Activated CD8-positive, alpha-beta memory T cell treated with anti-CD3 and anti-CD28 coated beads, Interleukin-2, amount 10 ng/mL, durations not matched to agents 7 days and 5 days (primary cell): ENCODE measurements around the gene CSKMT. TPM values are rescaled to one million over a fixed set of nuclear protein-coding genes. Genes with fewer than 3 reads are reported as not detected.

Experiments used
- ATAC-seq: fragments of 150-1000 bp; cut with Tn5 transposase; one replicate; pipeline ENCODE4 v1.10.0; 2021; ENCODE audit warnings: moderate library complexity
- CTCF ChIA-PET: fragments of 350-600 bp; sonication (Branson Sonifier 250); formaldehyde crosslinking; loops from one replicate; lab custom pipeline; 2021; ENCODE audit warnings: antibody characterized with exemption; lab: Charles Lee
- DNase-seq: peaks from one replicate; pipeline ENCODE4 v3.0.0-alpha.2; 2020
- H3K27ac Mint-ChIP-seq: one replicate; pipeline ENCODE4 v1.8.0; 2021; ENCODE audit warnings: mild to moderate bottlenecking, mixed read lengths
- H3K27me3 Mint-ChIP-seq: one replicate; pipeline ENCODE4 v1.8.0; 2021; ENCODE audit warnings: mixed read lengths
- H3K36me3 Mint-ChIP-seq: one replicate; pipeline ENCODE4 v1.8.0; 2021; ENCODE audit warnings: mild to moderate bottlenecking, mixed read lengths
- H3K4me1 Mint-ChIP-seq: one replicate; pipeline ENCODE4 v1.8.0; 2021; ENCODE audit warnings: mixed read lengths
- H3K4me3 Mint-ChIP-seq: one replicate; pipeline ENCODE4 v1.8.0; 2021; ENCODE audit warnings: mild to moderate bottlenecking, moderate library complexity, mixed read lengths
- H3K9me3 Mint-ChIP-seq: one replicate; pipeline ENCODE4 v1.8.0; 2022; ENCODE audit warnings: low read depth, mixed read lengths
- total RNA-seq, 2 experiments: library from RNA; stranded (reverse); gene quantifications; one replicate each; pipeline ENCODE4 v1.2.3, GENCODE V29; 2021

The CSKMT gene
- total RNA-seq, 2 experiments from 2014 or later: 23.7 to 31.0 TPM

DNA sequence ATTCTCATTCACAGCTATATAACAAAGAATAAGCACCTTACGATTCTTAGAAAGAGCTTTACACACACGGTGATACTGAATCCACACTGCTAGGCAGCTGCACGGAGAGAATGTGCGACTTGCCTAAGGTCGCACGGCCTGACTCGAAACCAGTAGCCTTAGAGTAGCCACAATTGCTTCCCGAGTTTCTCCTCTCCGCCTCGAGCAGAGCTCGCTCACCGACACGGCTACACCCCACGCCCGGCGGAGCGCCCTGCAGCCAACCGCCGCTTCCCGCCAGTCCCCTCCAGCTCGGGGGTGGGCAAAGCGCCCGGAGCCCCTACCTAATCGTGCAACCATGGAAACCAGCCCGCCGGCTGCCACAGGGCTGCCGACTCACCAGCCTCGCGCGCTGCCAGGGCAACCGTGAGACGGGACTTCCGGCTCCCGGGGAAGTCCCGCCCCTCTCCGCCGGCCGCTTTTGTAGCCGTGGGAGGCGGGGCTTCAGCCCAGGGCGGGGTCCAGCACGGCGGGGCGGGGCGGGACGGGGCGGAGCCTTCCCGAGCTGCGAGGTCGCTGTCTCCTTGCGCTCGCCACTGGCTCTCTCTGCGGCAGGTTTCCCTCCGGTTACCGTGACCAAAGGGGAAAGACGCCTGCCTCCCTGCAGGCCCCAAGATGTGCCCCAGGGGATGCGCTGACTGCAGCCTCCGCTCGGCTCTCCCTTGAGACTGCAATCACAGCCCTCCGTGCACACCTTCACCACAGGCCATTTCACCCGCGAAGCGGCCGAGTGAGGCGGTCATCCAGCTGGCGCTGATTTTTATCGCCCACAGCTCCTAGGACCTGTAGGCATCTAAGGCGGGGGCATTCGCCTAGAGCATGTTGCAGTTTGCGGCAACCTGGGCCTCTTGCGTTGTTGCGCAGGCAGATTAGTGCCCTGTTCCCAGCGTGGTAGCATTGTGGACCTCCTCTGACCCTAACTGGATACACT, 41.1 kb downstream of the CSKMT start:
- Mint-ChIP-seq H3K27ac (peak overlapping the region; percentile 74), H3K4me3 (peak overlapping the region; percentile 88), H3K27me3 (no peaks in the 10 kb centered on the region), H3K9me3 (no peaks in the 10 kb centered on the region), H3K36me3 (peaks cover 20% of the 10 kb centered on the region), H3K4me1 (peaks cover 51% of the 10 kb centered on the region)
- DNase-seq (peak; percentile 96), ATAC-seq (peak; percentile 76)
- CTCF ChIA-PET: interaction anchor here (0.6 to 6.2 kb wide), 15 partner anchors 9 to 313 kb away, joined by 3 to 44 read pairs (median 4); partner anchors contain the start of genes C11orf98, CSKMT, LRRN4CL and SLC3A2

DNA sequence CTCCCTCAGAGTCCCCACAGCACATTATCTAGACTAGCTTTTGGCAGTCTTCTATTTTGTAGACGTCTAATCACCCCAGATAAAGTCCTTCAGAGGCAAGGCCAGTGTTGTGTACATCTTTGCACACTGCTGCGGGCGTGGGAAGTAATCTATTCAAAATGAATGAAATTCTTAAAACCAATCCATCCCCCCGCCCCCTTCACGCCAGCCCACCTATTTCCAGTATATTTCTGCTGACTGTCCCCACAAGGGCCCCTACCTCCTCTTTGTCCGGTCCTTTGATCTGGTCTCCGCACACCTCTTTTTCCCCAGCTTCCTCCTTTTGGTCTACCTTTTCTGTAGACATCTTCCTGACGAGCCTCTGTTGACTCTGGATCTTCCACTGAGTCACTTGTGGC, 41.7 kb downstream of the CSKMT start:
- peaks cover 18% of the 10 kb centered on the region for H3K36me3 Mint-ChIP-seq
- no peaks in the 10 kb centered on the region for H3K9me3 Mint-ChIP-seq
- peak overlapping the region; percentile 88 for H3K4me3 Mint-ChIP-seq
- no peaks in the 10 kb centered on the region for H3K27me3 Mint-ChIP-seq
- H3K4me1 Mint-ChIP-seq: peaks cover 54% of the 10 kb centered on the region
- CTCF ChIA-PET: interaction anchor here (0.9 to 6.2 kb wide), 9 partner anchors 9 to 95 kb away, joined by 3 to 44 read pairs (median 4); partner anchors contain the start of genes LRRN4CL, TMEM179B and ZBTB3
- DNase-seq (no peak), ATAC-seq (no peak)
- peak overlapping the region; percentile 73 for H3K27ac Mint-ChIP-seq

DNA sequence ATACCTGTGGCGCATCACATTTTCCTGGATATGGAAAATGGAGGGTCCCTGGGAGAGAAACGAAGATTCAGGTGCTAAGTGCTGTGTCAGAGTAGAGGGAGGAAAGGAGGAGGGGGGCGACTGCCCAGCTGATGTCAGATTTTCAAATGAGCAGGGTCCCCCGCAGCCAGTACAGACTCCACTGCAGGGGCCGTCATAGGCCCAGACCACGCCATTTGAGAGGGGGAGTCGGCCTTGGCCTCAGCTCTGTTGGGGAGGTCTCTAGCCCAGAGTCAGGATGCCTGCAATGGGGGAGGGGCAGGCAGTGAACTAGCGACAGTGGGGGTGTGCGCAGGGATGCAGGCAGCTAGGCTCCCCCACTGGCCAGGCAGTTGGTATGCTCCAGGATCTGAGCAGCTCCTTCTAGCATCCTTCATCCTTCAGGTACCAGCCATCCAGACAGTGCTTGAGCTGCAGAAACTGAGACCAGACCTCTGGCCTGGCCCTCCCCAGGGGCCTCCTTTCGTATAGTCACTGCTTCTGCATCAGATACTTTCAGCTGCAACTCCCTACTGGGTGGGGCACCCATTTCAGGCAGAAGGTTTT, 42.3 kb downstream of the CSKMT start, which contains the start of the genes BSCL2 and GNG3:
TSS of gene BSCL2 (minus strand) at position 148 of the 585 bp plus-strand sequence. CDS start 229 bp downstream, outside the sequence.
TSS of gene GNG3 (plus strand) at position 400 of the 585 bp plus-strand sequence. CDS start 620 bp downstream, outside the sequence.
- peak within 1 kb of the TSS; percentile 94 for H3K4me3 Mint-ChIP-seq
- CTCF ChIA-PET: interaction anchor here (0.9 to 1.8 kb wide), 8 partner anchors 8 to 95 kb away, joined by 3 to 10 read pairs (median 3); partner anchors contain the start of genes EML3, TMEM179B and ZBTB3
- DNase-seq (peak; percentile 44), ATAC-seq (no peak)
- H3K9me3 Mint-ChIP-seq: no peaks in the 10 kb centered on the region
- no peaks in the 10 kb centered on the region for H3K27me3 Mint-ChIP-seq
- H3K36me3 Mint-ChIP-seq: peaks cover 18% of the 10 kb centered on the region
- H3K27ac Mint-ChIP-seq: peak within 1 kb of the TSS; percentile 99
- peaks cover 55% of the 10 kb centered on the region for H3K4me1 Mint-ChIP-seq

GRCh38 chr11:62708392-62708791, 43.3 kb downstream of the CSKMT start:
- H3K4me3 Mint-ChIP-seq: peak overlapping the region; percentile 94
- peaks cover 22% of the 10 kb centered on the region for H3K36me3 Mint-ChIP-seq
- CTCF ChIA-PET: interaction anchor here (1.0 to 1.7 kb wide), 9 partner anchors 14 to 284 kb away, joined by 3 to 10 read pairs (median 3); partner anchors contain the start of genes EML3, MTA2, TMEM179B and TUT1
- H3K4me1 Mint-ChIP-seq: peaks cover 62% of the 10 kb centered on the region
- H3K27ac Mint-ChIP-seq: peak overlapping the region; percentile 99
- ATAC-seq (no peak), DNase-seq (peak; percentile 43)
- H3K27me3 Mint-ChIP-seq: no peaks in the 10 kb centered on the region
- H3K9me3 Mint-ChIP-seq: no peaks in the 10 kb centered on the region

DNA sequence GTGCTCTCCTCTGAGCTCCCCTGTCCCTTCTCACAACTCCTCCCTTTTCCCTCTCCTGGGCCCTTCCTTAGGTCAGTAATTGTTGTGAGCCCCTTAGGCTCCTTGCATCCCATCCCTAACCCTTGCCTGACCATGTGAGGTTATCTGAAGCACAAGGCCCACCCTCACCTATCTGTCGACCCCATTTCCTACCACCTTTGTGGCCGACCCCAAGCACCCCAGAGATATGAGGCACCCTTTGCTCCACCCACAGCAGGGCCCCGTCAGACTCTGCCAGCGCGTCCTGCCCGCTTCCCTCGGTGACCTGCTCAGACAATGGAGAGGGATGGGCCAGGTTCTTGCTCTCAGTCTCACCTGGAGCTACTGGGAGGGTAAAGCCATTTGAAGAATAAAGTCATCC, 43.7 kb downstream of the CSKMT start:
- Mint-ChIP-seq H3K36me3 (peaks cover 26% of the 10 kb centered on the region), H3K27ac (peak overlapping the region; percentile 99), H3K27me3 (no peaks in the 10 kb centered on the region), H3K9me3 (no peaks in the 10 kb centered on the region), H3K4me3 (peak overlapping the region; percentile 94), H3K4me1 (peaks cover 66% of the 10 kb centered on the region)
- peak; percentile 23 for ATAC-seq
- peak; percentile 77 for DNase-seq
- CTCF ChIA-PET: interaction anchor here (0.9 to 3.0 kb wide), 9 partner anchors 10 to 284 kb away, joined by 3 to 10 read pairs (median 5); partner anchors contain the start of genes HNRNPUL2, MTA2, TMEM179B and TUT1

DNA sequence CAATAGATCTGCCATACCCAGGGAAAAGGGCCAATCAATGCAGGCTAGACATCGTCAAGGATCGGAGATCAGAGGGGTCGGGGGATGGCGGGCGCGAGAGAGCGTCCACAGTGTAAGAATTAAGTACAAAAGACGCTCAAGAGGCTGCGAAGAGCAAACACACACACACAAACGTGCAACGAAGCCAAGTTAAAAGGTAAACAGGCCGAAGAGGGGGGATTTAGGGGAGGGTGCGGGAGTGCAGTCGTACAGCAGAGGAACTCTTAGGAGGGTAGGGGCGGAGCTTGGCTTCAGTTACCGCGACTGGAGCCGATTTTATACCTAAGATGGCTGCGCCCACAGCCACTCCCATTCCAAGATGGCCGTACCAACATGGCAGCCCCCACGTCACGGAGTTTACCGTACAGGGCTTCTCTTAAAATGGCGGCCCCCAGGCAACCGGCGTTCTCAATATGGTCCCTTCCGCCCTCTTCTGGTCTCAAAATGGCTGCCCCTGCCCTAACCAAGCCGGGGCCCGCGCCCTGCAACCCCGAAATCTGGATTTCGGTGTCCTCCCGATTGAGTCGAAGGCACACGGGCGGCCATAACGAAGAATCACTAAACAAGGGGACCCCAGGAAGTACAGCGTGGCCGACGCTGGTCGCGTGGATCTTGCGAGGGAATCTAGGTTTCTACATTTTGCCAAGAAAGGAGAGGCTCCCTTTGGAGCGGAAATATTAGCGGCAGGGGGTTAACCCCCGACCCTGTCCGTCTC, 44.3 kb downstream of the CSKMT start:
- Mint-ChIP-seq H3K27ac (peak overlapping the region; percentile 99), H3K9me3 (no peaks in the 10 kb centered on the region), H3K4me3 (peak overlapping the region; percentile 94), H3K27me3 (no peaks in the 10 kb centered on the region), H3K4me1 (peaks cover 73% of the 10 kb centered on the region), H3K36me3 (peaks cover 30% of the 10 kb centered on the region)
- CTCF ChIA-PET: interaction anchor here (0.9 to 3.0 kb wide), 9 partner anchors 9 to 285 kb away, joined by 3 to 10 read pairs (median 4); partner anchors contain the start of genes HNRNPUL2, MTA2 and TUT1
- ATAC-seq (peak; percentile 78), DNase-seq (peak; percentile 99)

- ATAC-seq (peak; percentile 5), DNase-seq (peak; percentile 60)
- H3K36me3 Mint-ChIP-seq: peaks cover 34% of the 10 kb centered on the region
- H3K4me3 Mint-ChIP-seq: peak overlapping the region; percentile 94
- peaks cover 77% of the 10 kb centered on the region for H3K4me1 Mint-ChIP-seq
- peak overlapping the region; percentile 99 for H3K27ac Mint-ChIP-seq
- no peaks in the 10 kb centered on the region for H3K27me3 Mint-ChIP-seq
- H3K9me3 Mint-ChIP-seq: no peaks in the 10 kb centered on the region
- CTCF ChIA-PET: interaction anchor here (0.7 to 3.0 kb wide), 8 partner anchors 9 to 285 kb away, joined by 3 to 10 read pairs (median 4); partner anchors contain the start of genes HNRNPUL2, POLR2G and TUT1
Observed at GRCh38 chr11:62710001-62710345, 44.9 kb downstream of the CSKMT start.

- peaks cover 76% of the 10 kb centered on the region for H3K4me1 Mint-ChIP-seq
- H3K27me3 Mint-ChIP-seq: no peaks in the 10 kb centered on the region
- CTCF ChIA-PET: interaction anchor here (1.0 to 1.5 kb wide), 4 partner anchors 10 to 169 kb away, joined by 3 read pairs; no protein-coding TSS in a partner anchor
- H3K36me3 Mint-ChIP-seq: peaks cover 56% of the 10 kb centered on the region
- H3K9me3 Mint-ChIP-seq: no peaks in the 10 kb centered on the region
- H3K4me3 Mint-ChIP-seq: peak overlapping the region; percentile 53
- H3K27ac Mint-ChIP-seq: peak overlapping the region; percentile 92
- DNase-seq (no peak), ATAC-seq (no peak)
Observed at GRCh38 chr11:62712276-62712812, 47.2 kb downstream of the CSKMT start.

DNA sequence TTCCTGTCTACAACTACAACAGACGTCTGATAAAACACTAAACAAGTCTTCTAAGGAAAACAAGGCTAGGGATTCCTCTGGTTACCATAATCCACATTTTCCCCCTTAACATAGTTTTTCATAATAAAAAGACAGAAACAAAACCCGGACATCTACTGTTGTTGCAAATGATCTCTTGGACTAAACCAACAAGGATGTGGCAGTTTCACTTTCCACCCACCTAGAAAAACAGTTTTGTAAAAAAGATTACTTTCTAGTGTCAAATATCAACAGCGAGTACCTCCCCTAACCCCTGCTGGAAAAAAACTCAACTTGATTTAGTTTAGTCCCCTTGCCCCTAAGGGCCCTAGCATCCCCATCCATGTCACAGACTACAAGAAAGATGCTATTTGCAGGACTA, 47.7 kb downstream of the CSKMT start:
- ATAC-seq (no peak), DNase-seq (no peak)
- Mint-ChIP-seq H3K27me3 (no peaks in the 10 kb centered on the region), H3K4me3 (peak overlapping the region; percentile 53), H3K4me1 (peaks cover 79% of the 10 kb centered on the region), H3K36me3 (peaks cover 60% of the 10 kb centered on the region), H3K9me3 (no peaks in the 10 kb centered on the region), H3K27ac (peak overlapping the region; percentile 92)
- CTCF ChIA-PET: interaction anchor here (1.0 to 1.5 kb wide), 2 partner anchors 57 to 101 kb away, joined by 3 read pairs; no protein-coding TSS in a partner anchor

GRCh38 chr11:62713343-62713742, 48.2 kb downstream of the CSKMT start:
- Mint-ChIP-seq H3K4me1 (peaks cover 78% of the 10 kb centered on the region), H3K36me3 (peaks cover 64% of the 10 kb centered on the region), H3K27ac (peak overlapping the region; percentile 92), H3K9me3 (no peaks in the 10 kb centered on the region), H3K4me3 (peak overlapping the region; percentile 53), H3K27me3 (no peaks in the 10 kb centered on the region)
- CTCF ChIA-PET: interaction anchor here (1.5 kb wide), 1 partner anchor 56 kb away, joined by 3 read pairs; no protein-coding TSS in a partner anchor
- ATAC-seq (no peak), DNase-seq (no peak)

- DNase-seq (no peak), ATAC-seq (no peak)
- Mint-ChIP-seq H3K4me1 (peaks cover 79% of the 10 kb centered on the region), H3K9me3 (no peaks in the 10 kb centered on the region), H3K36me3 (peaks cover 76% of the 10 kb centered on the region), H3K27me3 (no peaks in the 10 kb centered on the region), H3K4me3 (no peak overlapping the region), H3K27ac (peak overlapping the region; percentile 45)
- CTCF ChIA-PET: interaction anchor here (1.0 to 2.3 kb wide), 4 partner anchors 8 to 104 kb away, joined by 3 to 8 read pairs (median 4); partner anchors contain the start of genes BSCL2, GNG3 and HNRNPUL2
Observed at GRCh38 chr11:62715150-62716130, 50.3 kb downstream of the CSKMT start.
